Lower leg skin (tissue), 3 donors: ENCODE measurements around the gene PKDCC.
"Not testable (repeated sequence)": the region's sequence is repeated elsewhere in the genome, so short reads cannot be mapped to it uniquely, and the experiment has no call there.

Experiments used
- CTCF ChIP-seq, 3 donors: fragments of 450-650 bp; IDR thresholded peaks; one replicate each; pipeline ENCODE4 v1.5.1; 2016; ENCODE audit warnings: antibody characterized with exemption in 3 of 3, mild to moderate bottlenecking in 3 of 3, moderate library complexity in 2 of 3
- POLR2A ChIP-seq, 2 donors: fragments of 450-650 bp; IDR thresholded peaks; one replicate each; pipeline ENCODE4 v1.6.1; 2016 to 2017; ENCODE audit warnings: antibody characterized with exemption in 2 of 2, mild to moderate bottlenecking in 1 of 2, moderate library complexity in 1 of 2

DNA sequence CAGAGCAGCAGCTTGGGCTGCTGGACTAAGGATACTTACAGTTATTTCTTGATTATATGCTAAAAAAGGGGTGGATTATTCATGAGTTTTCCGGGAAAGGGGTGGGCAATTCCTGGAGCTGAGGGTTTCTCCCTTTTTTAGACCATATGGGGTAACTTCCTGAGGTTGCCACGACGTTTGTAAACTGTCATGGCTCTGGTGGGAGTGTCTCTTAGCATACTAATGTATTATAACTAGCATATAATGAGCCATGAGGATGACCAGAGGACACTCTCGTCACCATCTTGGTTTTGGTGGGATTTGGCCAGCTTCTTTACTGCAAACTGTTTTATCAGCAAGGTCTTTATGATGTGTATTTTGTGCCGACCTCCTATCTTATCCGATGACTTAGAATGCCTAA is 13.7 kb upstream of the PKDCC start:
- TF ChIP-seq POLR2A, CTCF (IDR thresholded peaks at IDR 0.05): not testable (repeated sequence)
